IMR-90 (cell line): ENCODE data around the gene PMF1. TPM values are rescaled to one million over a fixed set of nuclear protein-coding genes. Genes with fewer than 3 reads are reported as not detected.

ENCODE experiments used
- ATAC-seq: fragments of 200-7000 bp; cut with Tn5 transposase; 2 replicates; pipeline ENCODE4 v1.9.1; 2020; ENCODE audit warnings: low read depth, mild to moderate bottlenecking, moderate library complexity
- BruUV-seq: library from RNA; stranded (reverse); fragments of 400-500 nt; replicated peaks from 2 replicates; lab custom pipeline; 2021; lab: Mats Ljungman, UMichigan
- CTCF ChIA-PET: fragments of 300-600 bp; formaldehyde crosslinking; extraction: SDS; loops from one replicate; lab custom pipeline; 2021; ENCODE audit warnings: antibody characterized with exemption; lab: Yijun Ruan, JAX
- POLR2A ChIA-PET: fragments of 300-600 bp; sonication (Branson Sonifier 250); formaldehyde crosslinking; loops from one replicate; lab custom pipeline; 2022; ENCODE audit warnings: antibody characterized with exemption; ENCODE audit not compliant: unreplicated experiment; lab: Charles Lee
- DNase-seq: peaks from one replicate; pipeline ENCODE4 v3.0.0; 2013
- H2AFZ ChIP-seq: replicated peaks from 2 replicates; pipeline ENCODE3; 2013; ENCODE audit warnings: low read length, mild to moderate bottlenecking; ENCODE audit not compliant: poor library complexity
- H2AK5ac ChIP-seq: 2 replicates; pipeline ENCODE4 v1.6.1; 2013; ENCODE audit warnings: low read depth, low read length, inconsistent platforms
- H2AK9ac ChIP-seq: replicated peaks from 2 replicates; pipeline ENCODE3; 2013; ENCODE audit warnings: mild to moderate bottlenecking, low read depth, low read length, moderate library complexity; ENCODE audit not compliant: poor library complexity
- H2BK120ac ChIP-seq: 2 replicates; pipeline ENCODE4 v1.6.1; 2013; ENCODE audit warnings: low read depth, low read length, inconsistent platforms
- H2BK15ac ChIP-seq: 3 replicates; pipeline ENCODE4 v1.6.1; 2013; ENCODE audit warnings: low read depth, low read length, inconsistent platforms
- H2BK20ac ChIP-seq: 2 replicates; pipeline ENCODE4 v1.6.1; 2013; ENCODE audit warnings: low read depth, mild to moderate bottlenecking, inconsistent platforms, low read length, moderate library complexity
- H2BK5ac ChIP-seq: 2 replicates; pipeline ENCODE4 v1.6.1; 2013; ENCODE audit warnings: mild to moderate bottlenecking, low read depth, low read length, inconsistent platforms; ENCODE audit not compliant: poor library complexity, severe bottlenecking
- H3K14ac ChIP-seq: replicated peaks from 2 replicates; pipeline ENCODE4 v1.6.1; 2013; ENCODE audit warnings: low read depth, low read length, inconsistent platforms
- H3K18ac ChIP-seq: 2 replicates; pipeline ENCODE4 v1.6.1; 2013; ENCODE audit warnings: low read depth, low read length, control low read depth
- H3K23ac ChIP-seq: 2 replicates; pipeline ENCODE4 v1.6.1; 2013; ENCODE audit warnings: low read depth, low read length, inconsistent platforms
- H3K27ac ChIP-seq: 2 replicates; pipeline ENCODE4 v1.5.1; 2013; ENCODE audit warnings: mild to moderate bottlenecking, control low read depth, low read length; ENCODE audit not compliant: insufficient read depth
- H3K27me3 ChIP-seq: 2 replicates; pipeline ENCODE4 v1.6.1; 2013; ENCODE audit warnings: low read length; ENCODE audit not compliant: control insufficient read depth, insufficient read depth
- H3K36me3 ChIP-seq: 2 replicates; pipeline ENCODE4 v1.6.1; 2013; ENCODE audit warnings: low read length, mixed read lengths; ENCODE audit not compliant: control insufficient read depth, insufficient read depth
- H3K4ac ChIP-seq: 2 replicates; pipeline ENCODE4 v1.6.1; 2013; ENCODE audit warnings: low read depth, low read length, inconsistent platforms
- H3K4me1 ChIP-seq: 2 replicates; pipeline ENCODE4 v1.6.1; 2013; ENCODE audit warnings: low read length, mixed read lengths; ENCODE audit not compliant: control insufficient read depth, insufficient read depth
- H3K4me2 ChIP-seq: 2 replicates; pipeline ENCODE4 v1.6.1; 2013; ENCODE audit warnings: low read depth, mild to moderate bottlenecking, control low read depth, low read length, moderate library complexity
- H3K4me3 ChIP-seq: 2 replicates; pipeline ENCODE4 v1.5.1; 2013; ENCODE audit warnings: low read depth, mild to moderate bottlenecking, control low read depth, low read length, moderate library complexity; ENCODE audit not compliant: insufficient read depth
- H3K56ac ChIP-seq: 2 replicates; pipeline ENCODE4 v1.6.1; 2013; ENCODE audit warnings: low read length, inconsistent platforms; ENCODE audit not compliant: insufficient read depth; ENCODE audit errors: extremely low read depth
- H3K79me1 ChIP-seq, 2 experiments: 2 replicates each; pipeline ENCODE4 v1.6.1; 2013; ENCODE audit warnings: low read length in 2 of 2, inconsistent platforms in 1 of 2, low read depth in 1 of 2
- H3K9ac ChIP-seq: 2 replicates; pipeline ENCODE4 v1.6.1; 2013; ENCODE audit warnings: low read depth, low read length, control low read depth
- H3K9me1 ChIP-seq: 2 replicates; pipeline ENCODE4 v1.6.1; 2013; ENCODE audit warnings: low read length, inconsistent platforms; ENCODE audit not compliant: insufficient read depth
- H3K9me3 ChIP-seq: 2 replicates; pipeline ENCODE4 v1.6.1; 2013; ENCODE audit warnings: low read length; ENCODE audit not compliant: control insufficient read depth, insufficient read depth
- H4K20me1 ChIP-seq: 2 replicates; pipeline ENCODE4 v1.6.1; 2013; ENCODE audit warnings: low read length, inconsistent platforms; ENCODE audit not compliant: insufficient read depth
- H4K5ac ChIP-seq: 2 replicates; pipeline ENCODE4 v1.6.1; 2013; ENCODE audit warnings: mild to moderate bottlenecking, low read depth, low read length, control low read depth
- H4K8ac ChIP-seq, 2 experiments: 2 replicates each; pipeline ENCODE4 v1.6.1; 2013; ENCODE audit warnings: low read depth in 2 of 2, low read length in 2 of 2, control low read depth in 1 of 2, inconsistent platforms in 1 of 2
- H4K91ac ChIP-seq: 2 replicates; pipeline ENCODE4 v1.6.1; 2013; ENCODE audit warnings: low read depth, low read length, inconsistent platforms; ENCODE audit not compliant: insufficient read depth
- ELK1 ChIP-seq: fragments of 150-350 bp; IDR thresholded peaks from 2 replicates; pipeline ENCODE4 v1.6.1; 2016; ENCODE audit warnings: low read depth, mild to moderate bottlenecking, low read length, moderate library complexity, borderline replicate concordance
- MXI1 ChIP-seq: IDR thresholded peaks from 2 replicates; pipeline ENCODE4 v1.6.1; 2012; ENCODE audit warnings: low read depth, mild to moderate bottlenecking, low read length, moderate library complexity, borderline replicate concordance
- WGBS, 2 experiments: methylation state at CpG; one replicate each; pipeline versions ENCODE4 v1.1.5 to v1.1.7; 2013; ENCODE audit warnings: missing lambda C conversion rate in 2 of 2; ENCODE audit not compliant: insufficient read length in 1 of 2; ENCODE audit errors: extremely low coverage in 2 of 2; 5-methylcytosine and 5-hydroxymethylcytosine counted together
- dilution Hi-C: fragments of 300-500 bp; cut with HindIII; formaldehyde crosslinking; loops from one replicate; pipeline ENCODE4 v1.14.3; 2018; ENCODE audit warnings: low sequenced_read_pairs; ENCODE audit not compliant: unreplicated experiment
- in situ Hi-C: fragments of 300-500 bp; cut with MboI; formaldehyde crosslinking; loops from 3 replicates; pipeline ENCODE4 v1.14.3; 2019; ENCODE audit warnings: low sequenced_read_pairs, inconsistent platforms, mixed read lengths
- intact Hi-C: fragments of 100-400 bp; cut with micrococcal nuclease; formaldehyde crosslinking; loops from 2 replicates; pipeline ENCODE4 v1.10.0; 2022
- polyA plus RNA-seq, 3 experiments: library from polyadenylated mRNA; depleted of rRNA; stranded (reverse); fragments of >200 nt; gene quantifications; 2 replicates each; pipeline ENCODE4 v1.2.3, GENCODE V29; 2012; ENCODE audit warnings: low replicate concordance in 1 of 3
- total RNA-seq: library from RNA; depleted of rRNA; stranded (reverse); fragments of >200 nt; gene quantifications from 2 replicates; pipeline ENCODE4 v1.2.3, GENCODE V29; 2012

Gene PMF1
- total and polyA plus RNA-seq, 2 of the 4 experiments (the other 2 are of a cell fraction) = 54.8 to 73.4 TPM

- H2AK9ac ChIP-seq = no peak overlapping the region
- H3K9me1 ChIP-seq = peaks cover 4% of the 10 kb centered on the region
- no peak for ATAC-seq
- dilution Hi-C loops = no loop called here
- no peak overlapping the region for H3K4me2 ChIP-seq
- no peak overlapping the region for H2BK15ac ChIP-seq
- in situ Hi-C loops = loop anchor here (5.0 kb wide), 1 partner anchor 128 kb away; no protein-coding TSS in a partner anchor
- TF ChIP-seq MXI1 (no peak), ELK1 (no peak)
- H3K27me3 ChIP-seq = no peaks in the 10 kb centered on the region
- no peak overlapping the region for H3K9ac ChIP-seq
- DNase-seq = no peak
- 93% methylated on average over 3 of the region's 9 CpGs; no CpG with 5 or more reads in 1 of the 2 experiments for WGBS, 2 experiments
- H2BK120ac ChIP-seq = no peak overlapping the region
- H3K23ac ChIP-seq = no peak overlapping the region
- peaks cover 14 to 44% of the 10 kb centered on the region in 2 experiments for H3K79me1 ChIP-seq
- H4K5ac ChIP-seq = no peak overlapping the region
- no peak overlapping the region for H2AK5ac ChIP-seq
- no peak overlapping the region for H3K4ac ChIP-seq
- H3K56ac ChIP-seq = no peak overlapping the region
- H4K20me1 ChIP-seq = no peaks in the 10 kb centered on the region
- ChIA-PET CTCF (interaction anchor here (0.6 kb wide), 1 partner anchor 229 kb away, joined by 3 read pairs; no protein-coding TSS in a partner anchor), POLR2A (no interaction called here)
- no peak overlapping the region for H2AFZ ChIP-seq
- BruUV-seq = no TSS peak
- H3K4me1 ChIP-seq = peaks cover 4% of the 10 kb centered on the region; the same call in 1 of the 2 replicates
- intact Hi-C loops = no loop called here
- H4K8ac ChIP-seq = no peak overlapping the region
- no peak overlapping the region for H3K4me3 ChIP-seq
- no peaks in the 10 kb centered on the region for H3K9me3 ChIP-seq
- H4K91ac ChIP-seq = no peak overlapping the region
- H3K36me3 ChIP-seq = peaks cover 13% of the 10 kb centered on the region
- no peak overlapping the region for H3K27ac ChIP-seq
- H2BK20ac ChIP-seq = no peak overlapping the region
- no peak overlapping the region for H3K14ac ChIP-seq
- H3K18ac ChIP-seq = no peak overlapping the region
- no peak overlapping the region for H2BK5ac ChIP-seq
Observed at GRCh38 chr1:156220226-156220625, 7.4 kb downstream of the PMF1 start.
